HepG2 (cell line): Measurements from ENCODE around the gene FREM3. TPM values are rescaled to one million over a fixed set of nuclear protein-coding genes. Genes with fewer than 3 reads are reported as not detected.
A peak's percentile ranks its signal among the peaks of the same experiment; 100 is the strongest.

Experiments
- FOXJ3 ChIP-seq: sonication (generic); formaldehyde crosslinking; IDR thresholded peaks from 2 replicates; pipeline ENCODE4 v1.4.0; 2020; ENCODE audit warnings: missing genetic modification reagents, mild to moderate bottlenecking, borderline replicate concordance
- GTF2F1 ChIP-seq: fragments of 150-350 bp; IDR thresholded peaks from 2 replicates; pipeline ENCODE4 v1.6.1; 2014; ENCODE audit warnings: low read length
- PHF5A ChIP-seq: IDR thresholded peaks from one replicate; pipeline ENCODE4 v1.6.1; 2018; ENCODE audit warnings: low read depth, missing genetic modification reagents; ENCODE audit not compliant: unreplicated experiment
- ZFP82 ChIP-seq: sonication (generic); formaldehyde crosslinking; IDR thresholded peaks from 2 replicates; pipeline ENCODE4 v1.5.1; 2020; ENCODE audit warnings: mild to moderate bottlenecking, missing genetic modification reagents, borderline replicate concordance
- ZNF138 ChIP-seq: sonication (generic); formaldehyde crosslinking; IDR thresholded peaks from 2 replicates; pipeline ENCODE4 v1.5.0; 2020; ENCODE audit warnings: mild to moderate bottlenecking, low read depth, missing genetic modification reagents
- ZNF343 ChIP-seq: sonication (generic); formaldehyde crosslinking; IDR thresholded peaks from 2 replicates; pipeline ENCODE4 v1.4.0; 2020; ENCODE audit warnings: mild to moderate bottlenecking, missing genetic modification reagents
- ZNF615 ChIP-seq: sonication (generic); formaldehyde crosslinking; IDR thresholded peaks from 2 replicates; pipeline ENCODE4 v1.5.0; 2020; ENCODE audit warnings: mild to moderate bottlenecking, missing genetic modification reagents, borderline replicate concordance
- ZNF619 ChIP-seq: sonication (generic); formaldehyde crosslinking; IDR thresholded peaks from 2 replicates; pipeline ENCODE4 v1.4.0; 2020; ENCODE audit warnings: mild to moderate bottlenecking, missing genetic modification reagents
- polyA plus RNA-seq, 8 experiments: library from polyadenylated mRNA; depleted of rRNA in 3 of 8; stranded (reverse) in 7 of 8; unstranded in 1 of 8; fragments of >200 nt; fragmentation: Illumina TruSeq in 4 of 8; extraction: Trizol in 4 of 8; gene quantifications; 2 replicates each; pipeline versions ENCODE4 v1.2.1 to v1.2.3, GENCODE V29; 2011 to 2016; ENCODE audit warnings: low read depth in 4 of 8, missing spikeins in 1 of 8, mixed read lengths in 1 of 8; ENCODE audit not compliant: insufficient read depth in 1 of 8
- total RNA-seq, 5 experiments: library from RNA; depleted of rRNA; stranded (reverse); fragments of >200 nt; fragmentation: Illumina TruSeq; extraction: Trizol; gene quantifications; 2 replicates each; pipeline ENCODE4 v1.2.3, GENCODE V29; 2016; ENCODE audit warnings: low read depth in 1 of 5
- TF ChIP-seq, protein P1 (sequence below): sonication (generic); formaldehyde crosslinking; IDR thresholded peaks from 2 replicates; pipeline ENCODE4 v1.8.1; 2023; ENCODE audit warnings: missing genetic modification reagents, inconsistent platforms, borderline replicate concordance
- TF ChIP-seq, protein P2 (sequence below): IDR thresholded peaks from 2 replicates; pipeline ENCODE4 v1.6.1; 2016; ENCODE audit warnings: low read depth, borderline replicate concordance
- TF ChIP-seq, protein P3 (sequence below): IDR thresholded peaks from 2 replicates; pipeline ENCODE4 v1.6.1; 2016; ENCODE audit warnings: control low read depth
- TF ChIP-seq, protein P4 (sequence below): sonication (generic); formaldehyde crosslinking; IDR thresholded peaks from 2 replicates; pipeline ENCODE4 v1.4.0; 2020; ENCODE audit warnings: mild to moderate bottlenecking, missing genetic modification reagents
- TF ChIP-seq, protein P5 (sequence below): IDR thresholded peaks from 2 replicates; pipeline ENCODE4 v1.6.1; 2016
- TF ChIP-seq, protein P6 (sequence below), 2 experiments: sonication (generic) in 1 of 2; formaldehyde crosslinking in 1 of 2; IDR thresholded peaks; 2 replicates each; pipeline versions ENCODE4 v1.6.1 to v1.9.0; 2014 to 2022; ENCODE audit warnings: antibody characterized with exemption in 1 of 2, borderline replicate concordance in 1 of 2, inconsistent platforms in 1 of 2, low read depth in 1 of 2, missing genetic modification reagents in 1 of 2

Gene FREM3
- total and polyA plus RNA-seq, 2 of the 13 experiments (the other 11 are each of a cell fraction or from before 2014, with no cell fraction given), result not detected

DNA sequence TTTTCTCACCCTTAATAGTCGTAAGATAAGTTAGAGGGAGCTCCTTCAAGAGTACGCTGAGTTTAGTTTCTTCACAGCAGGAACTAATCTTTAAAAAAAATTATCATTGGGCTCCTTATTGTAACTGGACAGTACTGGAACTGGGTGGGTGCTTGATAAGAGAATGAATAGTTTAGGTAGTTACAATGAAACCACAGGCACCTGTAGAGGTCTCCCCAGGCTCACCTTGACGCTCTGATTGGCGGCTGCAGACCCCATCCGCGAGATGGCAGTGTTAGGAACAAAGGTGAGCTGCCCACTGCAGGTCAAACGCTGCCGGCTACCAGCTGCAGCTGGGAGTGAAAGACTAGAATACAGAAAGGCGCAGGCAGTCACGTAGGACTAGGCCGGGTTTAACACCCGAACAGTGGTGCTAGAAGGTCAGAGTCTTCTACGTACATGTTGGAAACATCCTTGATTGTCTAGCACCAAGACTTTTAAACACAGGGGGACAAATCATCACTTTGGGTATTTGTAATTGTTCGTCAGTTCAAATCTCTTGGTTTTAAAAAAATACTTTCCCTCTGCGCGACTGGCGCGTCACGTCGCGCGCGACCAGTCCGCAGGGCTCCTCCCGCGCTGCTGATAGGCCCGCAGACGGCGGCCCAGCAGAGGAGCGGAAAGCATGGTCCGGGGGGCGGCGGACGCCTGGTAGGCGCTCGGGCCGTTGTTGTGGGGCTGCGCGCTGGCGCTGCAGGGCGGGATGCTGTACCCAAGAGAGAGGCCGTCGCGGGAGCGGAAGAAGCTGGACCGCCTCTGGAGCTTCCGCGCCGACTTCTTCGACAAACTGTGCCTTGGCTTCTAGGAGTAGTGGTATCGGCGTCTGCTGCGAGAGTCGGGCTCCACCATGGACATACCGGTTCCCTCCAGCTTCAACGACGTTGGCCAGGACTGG lies 141.4 kb downstream of the FREM3 start (continued):
- TF ChIP-seq, protein P1, sequence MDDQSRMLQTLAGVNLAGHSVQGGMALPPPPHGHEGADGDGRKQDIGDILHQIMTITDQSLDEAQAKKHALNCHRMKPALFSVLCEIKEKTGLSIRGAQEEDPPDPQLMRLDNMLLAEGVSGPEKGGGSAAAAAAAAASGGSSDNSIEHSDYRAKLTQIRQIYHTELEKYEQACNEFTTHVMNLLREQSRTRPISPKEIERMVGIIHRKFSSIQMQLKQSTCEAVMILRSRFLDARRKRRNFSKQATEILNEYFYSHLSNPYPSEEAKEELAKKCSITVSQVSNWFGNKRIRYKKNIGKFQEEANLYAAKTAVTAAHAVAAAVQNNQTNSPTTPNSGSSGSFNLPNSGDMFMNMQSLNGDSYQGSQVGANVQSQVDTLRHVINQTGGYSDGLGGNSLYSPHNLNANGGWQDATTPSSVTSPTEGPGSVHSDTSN (CRISPR knock-in tag), result no peak
- TF ChIP-seq ZNF619 (CRISPR knock-in tag) (0 out of 2 replicates have a peak, but pooled peaks have one; percentile 44), ZFP82 (CRISPR knock-in tag) (no peak), GTF2F1 (no peak), PHF5A (CRISPR knock-in tag) (peak; percentile 46), FOXJ3 (no peak), ZNF138 (CRISPR knock-in tag) (no peak), ZNF615 (no peak), ZNF343 (0 out of 2 replicates have a peak, but pooled peaks have one; percentile 42)
- TF ChIP-seq, protein P2, sequence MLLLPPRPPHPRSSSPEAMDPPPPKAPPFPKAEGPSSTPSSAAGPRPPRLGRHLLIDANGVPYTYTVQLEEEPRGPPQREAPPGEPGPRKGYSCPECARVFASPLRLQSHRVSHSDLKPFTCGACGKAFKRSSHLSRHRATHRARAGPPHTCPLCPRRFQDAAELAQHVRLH (CRISPR knock-in tag), result peak; percentile 77; the same call in 1 of the 2 replicates
- TF ChIP-seq, protein P3, sequence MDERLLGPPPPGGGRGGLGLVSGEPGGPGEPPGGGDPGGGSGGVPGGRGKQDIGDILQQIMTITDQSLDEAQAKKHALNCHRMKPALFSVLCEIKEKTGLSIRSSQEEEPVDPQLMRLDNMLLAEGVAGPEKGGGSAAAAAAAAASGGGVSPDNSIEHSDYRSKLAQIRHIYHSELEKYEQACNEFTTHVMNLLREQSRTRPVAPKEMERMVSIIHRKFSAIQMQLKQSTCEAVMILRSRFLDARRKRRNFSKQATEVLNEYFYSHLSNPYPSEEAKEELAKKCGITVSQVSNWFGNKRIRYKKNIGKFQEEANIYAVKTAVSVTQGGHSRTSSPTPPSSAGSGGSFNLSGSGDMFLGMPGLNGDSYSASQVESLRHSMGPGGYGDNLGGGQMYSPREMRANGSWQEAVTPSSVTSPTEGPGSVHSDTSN, result peak; percentile 29; the same call in 1 of the 2 replicates
- TF ChIP-seq, protein P4, sequence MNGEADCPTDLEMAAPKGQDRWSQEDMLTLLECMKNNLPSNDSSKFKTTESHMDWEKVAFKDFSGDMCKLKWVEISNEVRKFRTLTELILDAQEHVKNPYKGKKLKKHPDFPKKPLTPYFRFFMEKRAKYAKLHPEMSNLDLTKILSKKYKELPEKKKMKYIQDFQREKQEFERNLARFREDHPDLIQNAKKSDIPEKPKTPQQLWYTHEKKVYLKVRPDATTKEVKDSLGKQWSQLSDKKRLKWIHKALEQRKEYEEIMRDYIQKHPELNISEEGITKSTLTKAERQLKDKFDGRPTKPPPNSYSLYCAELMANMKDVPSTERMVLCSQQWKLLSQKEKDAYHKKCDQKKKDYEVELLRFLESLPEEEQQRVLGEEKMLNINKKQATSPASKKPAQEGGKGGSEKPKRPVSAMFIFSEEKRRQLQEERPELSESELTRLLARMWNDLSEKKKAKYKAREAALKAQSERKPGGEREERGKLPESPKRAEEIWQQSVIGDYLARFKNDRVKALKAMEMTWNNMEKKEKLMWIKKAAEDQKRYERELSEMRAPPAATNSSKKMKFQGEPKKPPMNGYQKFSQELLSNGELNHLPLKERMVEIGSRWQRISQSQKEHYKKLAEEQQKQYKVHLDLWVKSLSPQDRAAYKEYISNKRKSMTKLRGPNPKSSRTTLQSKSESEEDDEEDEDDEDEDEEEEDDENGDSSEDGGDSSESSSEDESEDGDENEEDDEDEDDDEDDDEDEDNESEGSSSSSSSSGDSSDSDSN (CRISPR knock-in tag), result peak; percentile 70
- TF ChIP-seq, protein P5, sequence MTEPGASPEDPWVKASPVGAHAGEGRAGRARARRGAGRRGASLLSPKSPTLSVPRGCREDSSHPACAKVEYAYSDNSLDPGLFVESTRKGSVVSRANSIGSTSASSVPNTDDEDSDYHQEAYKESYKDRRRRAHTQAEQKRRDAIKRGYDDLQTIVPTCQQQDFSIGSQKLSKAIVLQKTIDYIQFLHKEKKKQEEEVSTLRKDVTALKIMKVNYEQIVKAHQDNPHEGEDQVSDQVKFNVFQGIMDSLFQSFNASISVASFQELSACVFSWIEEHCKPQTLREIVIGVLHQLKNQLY (CRISPR knock-in tag), result no peak
- TF ChIP-seq, protein P6, sequence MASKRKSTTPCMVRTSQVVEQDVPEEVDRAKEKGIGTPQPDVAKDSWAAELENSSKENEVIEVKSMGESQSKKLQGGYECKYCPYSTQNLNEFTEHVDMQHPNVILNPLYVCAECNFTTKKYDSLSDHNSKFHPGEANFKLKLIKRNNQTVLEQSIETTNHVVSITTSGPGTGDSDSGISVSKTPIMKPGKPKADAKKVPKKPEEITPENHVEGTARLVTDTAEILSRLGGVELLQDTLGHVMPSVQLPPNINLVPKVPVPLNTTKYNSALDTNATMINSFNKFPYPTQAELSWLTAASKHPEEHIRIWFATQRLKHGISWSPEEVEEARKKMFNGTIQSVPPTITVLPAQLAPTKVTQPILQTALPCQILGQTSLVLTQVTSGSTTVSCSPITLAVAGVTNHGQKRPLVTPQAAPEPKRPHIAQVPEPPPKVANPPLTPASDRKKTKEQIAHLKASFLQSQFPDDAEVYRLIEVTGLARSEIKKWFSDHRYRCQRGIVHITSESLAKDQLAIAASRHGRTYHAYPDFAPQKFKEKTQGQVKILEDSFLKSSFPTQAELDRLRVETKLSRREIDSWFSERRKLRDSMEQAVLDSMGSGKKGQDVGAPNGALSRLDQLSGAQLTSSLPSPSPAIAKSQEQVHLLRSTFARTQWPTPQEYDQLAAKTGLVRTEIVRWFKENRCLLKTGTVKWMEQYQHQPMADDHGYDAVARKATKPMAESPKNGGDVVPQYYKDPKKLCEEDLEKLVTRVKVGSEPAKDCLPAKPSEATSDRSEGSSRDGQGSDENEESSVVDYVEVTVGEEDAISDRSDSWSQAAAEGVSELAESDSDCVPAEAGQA (IDR thresholded peaks at IDR 0.05; ENCODE audit: low read depth), result peak; percentile 80
- TF ChIP-seq, protein P6 (CRISPR knock-in tag; IDR thresholded peaks at IDR 0.05; ENCODE audit: borderline replicate concordance), result no peak
